GM18511 (cell line): ENCODE data around the gene SCAF4.
"Not testable (repeated sequence)": the region's sequence is repeated elsewhere in the genome, so short reads cannot be mapped to it uniquely, and the experiment has no call there.

Experiments
- ATAC-seq: cut with Tn5 transposase; IDR thresholded peaks from one replicate; pipeline ENCODE4 v1.9.1; 2021; ENCODE audit warnings: mild to moderate bottlenecking, moderate library complexity; ENCODE audit not compliant: unreplicated experiment

Gene SCAF4

DNA sequence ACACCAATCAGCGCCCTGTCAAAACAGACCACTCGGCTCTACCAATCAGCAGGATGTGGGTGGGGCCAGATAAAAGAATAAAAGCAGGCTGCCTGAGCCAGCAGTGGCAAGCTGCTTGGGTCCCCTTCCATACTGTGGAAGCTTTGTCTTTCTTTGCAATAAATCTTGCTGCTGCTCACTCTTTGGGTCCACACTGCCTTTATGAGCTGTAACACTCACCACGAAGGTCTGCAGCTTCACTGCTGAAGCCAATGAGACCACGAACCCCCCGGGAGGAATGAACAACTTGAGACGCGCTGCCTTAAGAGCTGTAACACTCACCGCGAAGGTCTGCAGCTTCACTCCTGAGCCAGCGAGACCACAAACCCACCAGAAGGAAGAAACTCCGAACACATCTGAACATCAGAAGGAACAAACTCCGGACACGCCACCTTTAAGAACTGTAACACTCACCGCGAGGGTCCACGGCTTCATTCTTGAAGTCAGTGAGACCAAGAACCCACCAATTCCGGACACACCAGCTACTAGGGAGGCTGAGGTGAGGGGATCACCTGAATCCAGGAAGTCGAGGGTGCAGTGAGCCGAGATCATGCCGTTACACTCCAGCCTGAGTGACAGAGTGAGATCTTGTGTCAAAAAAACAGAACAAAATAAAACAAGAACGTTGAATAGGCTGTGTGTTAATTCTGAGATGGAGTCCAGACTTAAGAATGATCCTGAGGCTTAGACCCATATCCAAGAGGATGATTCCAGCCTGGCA lies 76.9 kb downstream of the SCAF4 start:
- not testable (repeated sequence) for ATAC-seq

DNA sequence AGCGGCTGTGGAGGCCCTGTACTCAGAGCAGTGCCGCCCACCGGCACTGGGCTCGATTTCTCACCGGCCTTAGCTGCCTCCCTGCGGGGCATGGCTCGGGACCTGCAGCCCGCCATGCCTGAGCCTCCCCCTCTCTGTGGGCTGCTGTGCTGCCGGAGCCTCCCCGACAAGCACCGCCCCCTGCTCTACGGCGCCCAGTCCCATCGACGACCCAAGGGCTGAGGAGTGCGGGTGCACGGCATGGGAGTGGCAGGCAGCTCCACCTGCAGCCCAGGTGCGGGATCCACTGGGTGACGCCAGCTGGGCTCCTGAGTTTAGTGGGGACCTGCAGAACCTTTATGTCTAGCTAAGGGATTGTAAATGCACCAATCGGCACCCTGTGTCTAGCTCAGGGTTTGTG lies 77.6 kb downstream of the SCAF4 start:
- ATAC-seq, result no peak

DNA sequence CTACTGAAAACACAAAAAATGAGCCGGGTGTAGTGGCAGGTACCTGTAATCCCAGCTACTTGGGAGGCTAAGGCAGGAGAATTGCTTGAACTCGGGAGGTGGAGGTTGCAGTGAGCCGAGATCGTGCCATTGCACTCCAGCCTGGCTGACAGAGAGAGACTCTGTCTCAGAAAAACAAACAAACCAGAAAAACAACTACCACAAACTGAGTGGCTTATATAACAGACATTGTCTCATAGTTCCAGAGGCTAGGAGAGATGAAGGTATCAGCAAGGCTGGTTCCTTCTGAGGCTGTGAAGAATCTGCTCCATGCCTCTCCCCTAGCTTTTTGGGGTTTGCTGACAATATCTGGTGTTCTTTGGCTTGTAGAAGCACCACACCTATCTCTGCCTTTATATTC lies 80.4 kb downstream of the SCAF4 start:
- not testable (repeated sequence) for ATAC-seq

DNA sequence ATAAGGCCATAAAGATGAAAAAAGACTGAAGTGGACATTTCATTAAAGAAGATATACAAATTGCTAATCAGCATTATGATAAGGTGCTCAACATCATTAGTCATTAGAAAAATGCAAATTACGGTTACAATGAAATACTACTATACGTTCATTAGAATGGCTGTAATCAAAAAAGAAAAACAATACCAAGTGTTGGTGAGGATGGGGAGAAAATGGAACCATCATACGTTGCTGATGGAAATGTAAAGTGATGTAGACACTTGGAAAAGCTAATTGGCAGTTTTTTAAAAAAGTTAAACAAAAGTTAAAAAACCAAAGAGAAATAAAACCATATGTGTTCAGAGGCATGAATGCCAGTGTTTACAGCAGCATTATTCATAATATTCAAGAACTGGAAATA lies 81.0 kb downstream of the SCAF4 start:
- ATAC-seq, result no peak

DNA sequence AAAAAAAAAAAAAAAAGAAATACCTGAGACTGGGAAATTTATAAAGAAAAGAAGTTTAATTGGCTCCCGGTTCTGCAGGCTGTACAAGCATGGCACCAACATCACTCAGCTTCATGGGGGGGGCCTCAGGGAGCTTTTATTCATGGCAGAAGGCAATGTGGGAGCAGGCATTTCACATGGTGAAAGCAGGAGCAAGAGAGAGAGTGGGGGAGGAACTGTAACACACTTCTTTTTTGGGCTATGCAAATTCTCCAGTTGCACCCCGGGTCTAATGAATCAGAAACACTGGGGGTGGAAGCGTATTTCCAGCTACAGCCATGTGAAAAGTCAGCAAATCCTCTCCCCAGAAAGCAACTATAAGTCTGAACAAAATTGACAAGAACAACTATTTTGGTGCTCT lies 84.3 kb downstream of the SCAF4 start:
- peak; percentile 77 for ATAC-seq

DNA sequence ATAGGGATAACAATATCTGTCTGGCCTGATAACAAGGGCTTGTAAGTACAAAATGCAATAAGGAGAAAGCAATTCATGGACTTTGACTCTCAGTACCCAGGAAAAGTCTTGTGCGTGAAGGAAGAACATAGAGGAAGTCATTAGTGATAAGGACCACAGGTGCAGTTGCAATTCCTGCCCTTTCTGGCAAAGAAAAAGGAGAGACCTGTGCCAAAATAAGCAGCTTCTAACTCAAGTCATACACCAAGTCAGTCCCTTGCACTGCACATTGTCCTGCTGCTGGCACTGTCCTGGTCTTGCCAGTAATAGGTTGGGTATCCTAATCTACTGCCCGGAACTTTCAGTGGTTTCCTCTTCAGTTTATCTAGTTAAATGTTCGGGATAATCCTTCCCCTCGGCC lies 87.3 kb downstream of the SCAF4 start:
- no peak for ATAC-seq

DNA sequence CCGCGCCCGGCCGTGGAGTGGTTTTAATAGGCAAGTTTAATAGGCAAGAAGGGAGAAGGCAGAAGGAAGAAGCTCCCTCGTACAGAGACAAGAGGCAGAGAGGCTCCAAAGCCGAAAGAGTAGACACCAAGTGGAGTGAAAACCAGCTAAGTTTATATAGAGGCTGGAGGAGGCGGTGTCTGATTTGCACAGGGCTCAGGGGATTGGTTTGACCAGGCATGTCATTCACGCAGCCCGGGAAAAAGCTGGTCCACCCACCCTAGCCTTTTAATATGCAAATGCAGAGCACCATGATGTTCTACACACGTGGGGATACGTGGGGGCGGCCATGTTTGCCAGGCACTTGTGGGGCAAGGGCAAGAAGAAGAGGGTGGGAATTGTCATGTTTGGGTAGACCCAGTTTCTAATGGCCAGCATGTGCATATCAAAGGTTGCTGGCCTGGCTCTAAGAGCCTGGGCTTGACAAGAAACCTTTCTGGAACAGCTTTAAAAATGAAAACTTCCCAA lies 90.4 kb downstream of the SCAF4 start:
- no peak for ATAC-seq

DNA sequence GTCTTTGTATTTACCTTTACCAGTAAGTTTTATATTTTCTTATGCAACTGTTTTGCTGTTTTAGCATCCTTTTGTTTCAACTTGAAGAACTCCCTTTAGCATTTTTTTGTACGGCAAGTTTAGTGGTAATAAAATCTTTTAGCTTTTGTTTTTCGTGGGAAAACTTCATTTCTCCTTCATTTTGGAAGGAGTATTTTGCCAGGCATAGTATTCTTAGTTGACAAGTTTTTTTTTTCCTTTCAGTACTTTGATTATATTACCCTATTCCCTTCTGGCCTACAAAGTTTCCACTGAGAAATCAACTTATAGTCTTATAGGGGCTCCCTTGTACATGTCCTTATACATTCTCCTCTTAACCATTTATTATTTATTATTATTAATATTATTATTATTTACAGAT lies 95.0 kb downstream of the SCAF4 start:
- no peak for ATAC-seq

DNA sequence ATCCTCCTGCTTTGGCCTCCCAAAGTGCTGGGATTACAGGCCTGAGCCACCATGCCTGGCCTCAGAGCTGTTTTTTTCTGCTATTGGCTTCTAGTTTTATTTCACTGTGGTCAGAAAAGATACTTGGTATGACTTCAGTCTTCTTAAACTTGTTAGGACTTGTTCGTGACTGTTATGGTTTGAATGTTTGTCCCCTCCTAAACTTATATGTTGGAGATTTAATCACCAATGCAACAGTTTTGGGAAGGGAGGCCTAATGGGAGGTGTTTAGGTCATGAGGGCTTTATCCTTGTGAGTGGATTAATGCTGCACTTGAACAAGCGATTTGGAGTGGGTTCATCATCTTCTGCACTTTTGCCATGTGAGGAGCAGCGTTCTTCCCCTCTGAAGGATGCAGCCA lies 96.9 kb downstream of the SCAF4 start:
- ATAC-seq, result no peak

DNA sequence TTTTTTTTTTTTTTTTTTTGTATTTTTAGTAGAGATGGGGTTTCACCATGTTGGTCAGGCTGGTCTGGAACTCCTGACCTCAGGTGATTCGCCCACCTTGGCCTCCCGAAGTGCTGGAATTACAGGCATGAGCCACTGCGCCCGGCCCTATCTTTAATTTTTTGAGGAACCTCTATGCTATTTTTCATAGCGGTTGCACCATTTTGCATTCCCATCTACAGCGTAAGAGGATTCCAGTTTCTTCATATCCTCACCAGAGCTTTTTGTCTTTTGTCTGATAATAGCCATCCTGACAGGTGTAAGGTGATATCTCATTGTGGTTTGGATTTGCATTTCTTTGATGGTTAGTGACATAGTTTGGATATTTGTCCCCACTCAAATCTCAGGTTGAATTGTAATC lies 100.0 kb downstream of the SCAF4 start:
- ATAC-seq, result not testable (repeated sequence)

DNA sequence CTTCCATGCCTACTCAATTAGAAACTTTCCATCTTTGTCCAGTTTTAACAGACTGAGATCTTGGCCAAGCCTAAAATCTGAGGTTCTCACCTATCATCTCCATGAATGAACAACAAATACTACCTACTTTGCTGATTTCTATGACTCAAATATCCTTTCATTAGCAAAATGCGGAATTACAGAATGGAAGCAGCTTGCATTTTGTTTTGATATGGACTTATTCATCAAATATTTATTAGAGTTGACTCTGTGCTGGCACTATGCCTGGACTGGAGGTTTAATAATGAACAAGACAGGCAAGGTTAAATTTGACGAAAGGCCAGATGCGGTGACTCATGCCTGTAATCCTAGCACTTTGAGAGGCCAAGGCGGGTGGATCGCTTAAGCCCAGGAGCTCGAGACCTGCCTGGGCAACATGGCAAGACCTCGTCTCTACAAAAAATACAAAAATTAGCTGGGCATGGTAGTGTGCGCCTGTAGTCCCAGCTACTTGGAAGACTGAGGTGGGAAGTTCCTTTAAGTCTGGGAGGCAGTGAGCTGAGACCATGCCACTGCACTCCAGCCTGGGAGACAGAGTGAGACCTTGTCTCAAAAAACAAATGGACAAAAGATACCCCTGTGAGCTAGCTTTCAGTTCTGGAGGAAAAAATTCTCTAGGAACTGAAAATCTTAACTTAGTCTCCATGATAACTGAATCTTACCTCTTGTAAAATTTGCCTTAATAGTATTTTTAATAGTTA lies 101.8 kb downstream of the SCAF4 start:
- no peak for ATAC-seq

DNA sequence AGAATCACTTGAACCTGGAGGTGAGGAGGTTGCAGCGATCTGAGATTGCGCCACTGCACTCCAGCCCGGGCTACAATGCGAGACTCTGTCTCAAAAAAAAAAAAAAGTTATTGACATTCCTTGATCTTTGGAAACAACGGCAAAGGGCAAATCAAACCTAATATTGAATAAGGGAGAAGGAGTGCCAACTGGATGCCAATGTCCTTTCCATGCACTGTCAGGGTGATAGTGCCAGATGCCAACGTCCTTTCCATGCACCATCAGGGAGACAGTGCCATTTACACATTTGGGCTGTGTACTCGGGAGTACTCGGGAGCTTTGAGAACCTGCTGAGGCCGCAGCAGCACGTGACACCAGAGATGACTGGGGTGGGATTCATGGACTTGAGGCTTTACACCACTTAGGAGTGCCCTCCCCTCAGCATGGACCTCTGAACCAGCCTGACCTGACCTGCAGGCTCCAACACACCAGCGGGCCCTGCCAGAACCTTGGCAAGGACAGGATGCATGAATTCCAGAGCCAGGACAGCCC lies 106.9 kb downstream of the SCAF4 start:
- no peak for ATAC-seq

DNA sequence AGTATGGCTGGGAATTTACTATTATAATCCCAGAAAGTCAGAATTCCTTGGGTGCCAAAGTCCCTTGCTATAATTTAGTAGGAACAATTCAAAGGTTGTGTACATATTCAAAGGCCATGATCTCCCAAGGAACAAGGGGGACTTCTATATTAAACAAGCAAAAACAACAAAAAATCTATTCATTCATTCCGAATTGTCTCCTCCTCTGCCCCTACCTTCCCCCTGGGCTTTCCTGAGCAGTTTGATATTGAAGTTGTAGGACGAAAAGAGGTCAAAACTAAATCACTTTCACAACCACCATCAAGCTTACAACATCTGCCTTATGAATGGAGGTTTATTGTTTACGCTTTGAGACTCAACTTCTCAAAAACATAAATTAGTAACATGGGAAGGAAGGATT lies 107.7 kb downstream of the SCAF4 start:
- ATAC-seq, result no peak

DNA sequence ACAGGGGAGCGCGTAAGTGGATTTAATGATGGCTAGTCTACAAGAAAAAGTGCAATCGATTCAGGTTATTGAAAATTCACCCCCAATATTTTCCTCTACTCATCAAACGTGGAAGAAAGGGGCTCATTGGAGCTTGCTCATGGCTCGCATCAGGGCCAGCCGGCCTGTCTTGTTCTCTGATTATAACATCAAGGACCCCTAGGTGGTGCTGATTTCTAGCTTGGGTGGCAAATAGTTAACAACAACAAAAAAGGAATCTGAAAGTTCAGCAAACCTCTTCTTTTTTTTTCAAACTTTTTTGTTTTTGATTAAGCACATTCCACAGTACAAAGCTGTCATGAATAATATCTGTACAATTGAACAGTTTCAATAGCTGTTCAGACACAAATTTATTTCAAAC lies 108.3 kb downstream of the SCAF4 start:
- no peak for ATAC-seq

DNA sequence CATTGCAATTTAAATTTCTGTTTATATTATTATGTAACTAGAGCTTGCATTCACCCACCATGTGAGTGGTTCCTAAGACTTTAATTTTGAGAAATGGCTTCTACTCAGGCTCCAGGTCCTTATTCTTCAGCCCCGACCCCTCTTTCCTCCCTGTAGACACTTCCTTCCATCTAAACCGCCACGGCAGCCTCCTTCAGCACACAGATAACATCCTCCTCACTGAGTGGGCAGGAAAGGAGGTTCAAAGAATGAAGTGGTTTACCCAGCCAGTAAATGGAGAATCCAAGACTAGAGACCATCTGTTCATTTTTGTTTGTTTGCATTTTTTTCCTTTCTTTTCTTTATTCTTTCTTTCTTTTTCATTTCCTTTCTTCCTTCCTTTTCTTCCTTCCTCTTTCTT lies 109.5 kb downstream of the SCAF4 start:
- ATAC-seq, result no peak
